ENCODE data around the gene GNG7.

GRCh38 chr19:2683430-2684003, 19.0 kb downstream of the GNG7 start:
- TF ChIP-seq CTCF (IDR thresholded peaks at IDR 0.05) (no peak), POLR2A (IDR thresholded peaks at IDR 0.05) (no peak)

All from right lobe of liver (tissue), 4 donors.